Measurements from ENCODE around the gene AANAT.

- TF ChIP-seq CTCF (IDR thresholded peaks at IDR 0.05) (no peak), POLR2A (IDR thresholded peaks at IDR 0.05) (no peak)
Observed at GRCh38 chr17:76491271-76492122, 24.1 kb downstream of the AANAT start.
